Endothelial cell of hepatic sinusoid (primary cell): ENCODE results near the gene ZNF70.

Experiments used
- in situ Hi-C: cut with HindIII; loops from 2 replicates; pipeline ENCODE4 v1.10.0; 2017; ENCODE audit warnings: low sequenced_read_pairs

The ZNF70 gene

GRCh38 chr22:23695571-23696325, 55.2 kb downstream of the ZNF70 start:
- in situ Hi-C loops: no loop called here

GRCh38 chr22:23695141-23695540, 55.8 kb downstream of the ZNF70 start:
- in situ Hi-C loops: no loop called here

- in situ Hi-C loops: no loop called here
These were observed 56.8 kb downstream of the ZNF70 start for GRCh38 chr22:23693979-23694680.

GRCh38 chr22:23692598-23693291, 58.2 kb downstream of the ZNF70 start:
- in situ Hi-C loops: no loop called here

- in situ Hi-C loops: no loop called here
These were observed 59.0 kb downstream of the ZNF70 start for GRCh38 chr22:23691748-23692423.

- in situ Hi-C loops: no loop called here
These were observed 60.2 kb downstream of the ZNF70 start, which contains the start of gene RGL4 for GRCh38 chr22:23690713-23691112. TSS of gene RGL4 (plus strand) at chr22:23691013. CDS start at chr22:23692031, 1,018 bp downstream.

- in situ Hi-C loops: no loop called here
These were observed 61.5 kb downstream of the ZNF70 start for GRCh38 chr22:23689414-23689813.
